Esophagus squamous epithelium (tissue), 4 donors: ENCODE measurements around the gene SLC25A48.

Experiments used
- CTCF ChIP-seq, 6 experiments: fragments of 450-650 bp in 4 of 6; fragments of 200-600 bp in 2 of 6; sonication (generic) in 2 of 6; IDR thresholded peaks; one replicate each; pipeline ENCODE4 v1.5.1; 2016 to 2019; ENCODE audit warnings: antibody characterized with exemption in 6 of 6, mild to moderate bottlenecking in 4 of 6, moderate library complexity in 4 of 6
- POLR2A ChIP-seq, 4 donors: fragments of 450-650 bp; IDR thresholded peaks; one replicate each; pipeline ENCODE4 v1.6.1; 2017; ENCODE audit warnings: antibody characterized with exemption in 4 of 4, mild to moderate bottlenecking in 4 of 4, moderate library complexity in 3 of 4

DNA sequence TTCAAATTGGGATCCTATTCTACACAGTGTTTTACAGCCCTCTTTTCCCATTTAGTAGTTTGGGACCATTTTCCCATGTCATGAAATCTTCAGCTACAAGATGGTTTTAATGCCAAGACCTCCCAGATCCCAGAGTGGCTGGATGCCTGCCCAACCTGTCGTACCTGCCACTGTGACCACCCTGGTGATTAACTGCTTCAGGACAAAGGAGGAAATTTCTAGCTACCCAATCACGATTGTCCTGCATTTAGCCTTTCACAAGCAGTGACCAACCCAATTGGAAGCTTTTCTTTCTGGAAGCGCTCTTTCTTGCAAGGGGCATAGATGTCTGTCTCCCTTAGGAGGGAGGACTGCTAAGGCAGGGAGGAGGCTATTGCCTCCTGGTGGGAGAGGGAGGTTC, 47.4 kb downstream of the SLC25A48 start:
- TF ChIP-seq POLR2A (IDR thresholded peaks at IDR 0.05): no peak
- TF ChIP-seq CTCF (IDR thresholded peaks at IDR 0.05): no peak
